GM12878 (cell line): ENCODE results near the gene GLG1. TPM values are rescaled to one million over a fixed set of nuclear protein-coding genes. Genes with fewer than 3 reads are reported as not detected.

Source experiments
- BCL11A ChIP-seq: IDR thresholded peaks from 2 replicates; pipeline ENCODE4 v1.6.1; 2011; ENCODE audit warnings: low read depth, low read length
- CEBPB ChIP-seq, 2 experiments: fragments of 150-350 bp in 1 of 2; IDR thresholded peaks; 2 replicates each; pipeline ENCODE4 v1.6.1; 2012 to 2014; ENCODE audit warnings: low read depth in 2 of 2, low read length in 2 of 2, borderline replicate concordance in 1 of 2, inconsistent platforms in 1 of 2
- CHD1 ChIP-seq: IDR thresholded peaks from 2 replicates; pipeline ENCODE4 v1.6.1; 2012; ENCODE audit warnings: low read depth, low read length, improper control_type of control experiment
- CHD2 ChIP-seq: IDR thresholded peaks from 2 replicates; pipeline ENCODE4 v1.6.1; 2011; ENCODE audit warnings: low read depth, low read length, improper control_type of control experiment, borderline replicate concordance
- GATAD2B ChIP-seq: fragments of 450-650 bp; conservative IDR thresholded peaks from 2 replicates; pipeline ENCODE4 v1.6.1; 2017; ENCODE audit warnings: low read depth, mild to moderate bottlenecking, moderate library complexity
- HDGF ChIP-seq: fragments of 450-650 bp; IDR thresholded peaks from 2 replicates; pipeline ENCODE4 v1.6.1; 2016; ENCODE audit warnings: antibody characterized with exemption
- PML ChIP-seq: IDR thresholded peaks from 2 replicates; pipeline ENCODE4 v1.6.1; 2012; ENCODE audit warnings: low read length, inconsistent platforms
- POLR2AphosphoS5 ChIP-seq: IDR thresholded peaks from 2 replicates; pipeline ENCODE4 v1.6.1; 2011; ENCODE audit warnings: mild to moderate bottlenecking, low read length, inconsistent platforms
- RELA ChIP-seq: fragments of 450-650 bp; IDR thresholded peaks from 2 replicates; pipeline ENCODE4 v1.8.0; 2014; ENCODE audit warnings: borderline replicate concordance; ENCODE audit not compliant: partially characterized antibody
- SMAD5 ChIP-seq: IDR thresholded peaks from 2 replicates; pipeline ENCODE4 v1.6.1; 2016; ENCODE audit warnings: antibody characterized with exemption, low read depth
- SMC3 ChIP-seq: IDR thresholded peaks from 2 replicates; pipeline ENCODE4 v1.6.1; 2011; ENCODE audit warnings: low read length, improper control_type of control experiment, borderline replicate concordance
- TBL1XR1 ChIP-seq: IDR thresholded peaks from 2 replicates; pipeline ENCODE4 v1.6.1; 2012; ENCODE audit warnings: low read depth, low read length, improper control_type of control experiment
- TCF3 ChIP-seq: IDR thresholded peaks from 2 replicates; pipeline ENCODE4 v1.6.1; 2012; ENCODE audit warnings: low read depth, mild to moderate bottlenecking, low read length, borderline replicate concordance; ENCODE audit not compliant: insufficient read depth
- YBX1 ChIP-seq: fragments of 450-650 bp; IDR thresholded peaks from 2 replicates; pipeline ENCODE4 v1.6.1; 2016; ENCODE audit warnings: antibody characterized with exemption
- ZNF622 ChIP-seq: fragments of 450-650 bp; IDR thresholded peaks from 2 replicates; pipeline ENCODE4 v1.6.1; 2017; ENCODE audit warnings: mild to moderate bottlenecking, inconsistent platforms
- polyA plus RNA-seq, 11 experiments: library from polyadenylated mRNA; depleted of rRNA in 4 of 11; unstranded in 6 of 11; stranded (reverse) in 5 of 11; fragments of >200 nt; fragmentation: Nextera tagmentation in 4 of 11; fragmentation: Illumina TruSeq in 1 of 11; extraction: Ambion mirVana in 4 of 11; extraction: Trizol in 1 of 11; gene quantifications; 1 replicate in 1 of 11; 2 replicates in 10 of 11; pipeline versions ENCODE4 v1.2.1 to v1.2.3, GENCODE V29; 2011 to 2016; ENCODE audit warnings: inconsistent platforms in 2 of 11, missing spikeins in 2 of 11, low read depth in 1 of 11
- total RNA-seq, 4 experiments: library from RNA; depleted of rRNA in 3 of 4; stranded (reverse); fragments of >200 nt in 3 of 4; fragmentation: Illumina TruSeq in 1 of 4; extraction: Trizol in 1 of 4; gene quantifications; 2 replicates each; pipeline versions ENCODE4 v1.2.1 to v1.2.3, GENCODE V29; 2013 to 2021
- TF ChIP-seq, protein P1 (sequence below): fragments of 450-650 bp; IDR thresholded peaks from 2 replicates; pipeline ENCODE4 v1.6.1; 2016; ENCODE audit warnings: mild to moderate bottlenecking
- TF ChIP-seq, protein P2 (sequence below): IDR thresholded peaks from 2 replicates; pipeline ENCODE4 v1.6.1; 2012; ENCODE audit warnings: low read depth, low read length, improper control_type of control experiment
- TF ChIP-seq, protein P3 (sequence below): IDR thresholded peaks from 2 replicates; pipeline ENCODE4 v1.6.1; 2011; ENCODE audit warnings: mild to moderate bottlenecking, low read depth, low read length, moderate library complexity; ENCODE audit not compliant: insufficient replicate concordance
- TF ChIP-seq, protein P4 (sequence below): fragments of 450-650 bp; IDR thresholded peaks from 2 replicates; pipeline ENCODE4 v1.6.1; 2017; ENCODE audit warnings: mild to moderate bottlenecking, low read depth, inconsistent platforms; ENCODE audit not compliant: poor library complexity, severe bottlenecking
- TF ChIP-seq, protein P5 (sequence below): IDR thresholded peaks from 2 replicates; pipeline ENCODE4 v1.6.1; 2012; ENCODE audit warnings: improper control_type of control experiment, low read depth, low read length; ENCODE audit not compliant: insufficient replicate concordance

The GLG1 gene
- total and polyA plus RNA-seq, 10 of the 15 experiments (the other 5 are each of a cell fraction or from before 2014, with no cell fraction given), result 7.6 to 49.4 (median 28.2) TPM

DNA sequence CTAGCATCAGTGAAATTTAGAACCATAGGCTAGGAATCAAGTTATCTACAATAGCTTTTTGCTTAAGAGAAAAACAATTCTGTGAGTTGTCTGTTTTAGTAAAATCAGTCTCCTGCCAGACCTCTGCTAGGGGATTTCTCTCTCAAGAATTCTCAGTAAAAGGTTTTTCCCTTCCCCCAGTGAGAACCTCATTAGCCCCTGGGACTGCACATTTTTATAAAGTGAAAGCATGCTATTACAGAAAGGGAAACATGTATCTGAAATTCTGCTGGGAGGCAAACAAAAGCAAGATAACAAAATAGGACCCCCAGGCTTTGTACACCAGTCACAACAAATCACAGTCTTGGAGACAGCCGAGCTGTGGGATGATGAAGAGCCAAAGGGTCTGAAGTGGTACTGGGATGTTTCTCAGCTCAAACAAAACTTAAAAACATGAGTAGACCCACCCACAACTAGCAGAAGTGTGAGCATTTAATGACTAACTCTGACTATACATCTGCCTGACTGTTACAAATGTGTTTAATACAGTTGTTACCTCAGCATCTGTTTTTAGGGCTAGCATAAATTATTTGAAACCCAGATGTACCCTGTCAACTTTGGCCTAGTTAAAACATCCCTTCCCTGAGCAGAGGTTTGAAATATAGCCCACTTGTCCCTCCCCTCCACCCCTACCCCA lies 20.0 kb upstream of the GLG1 start (continued):
- TF ChIP-seq, protein P1, sequence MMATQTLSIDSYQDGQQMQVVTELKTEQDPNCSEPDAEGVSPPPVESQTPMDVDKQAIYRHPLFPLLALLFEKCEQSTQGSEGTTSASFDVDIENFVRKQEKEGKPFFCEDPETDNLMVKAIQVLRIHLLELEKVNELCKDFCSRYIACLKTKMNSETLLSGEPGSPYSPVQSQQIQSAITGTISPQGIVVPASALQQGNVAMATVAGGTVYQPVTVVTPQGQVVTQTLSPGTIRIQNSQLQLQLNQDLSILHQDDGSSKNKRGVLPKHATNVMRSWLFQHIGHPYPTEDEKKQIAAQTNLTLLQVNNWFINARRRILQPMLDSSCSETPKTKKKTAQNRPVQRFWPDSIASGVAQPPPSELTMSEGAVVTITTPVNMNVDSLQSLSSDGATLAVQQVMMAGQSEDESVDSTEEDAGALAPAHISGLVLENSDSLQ, result no peak
- TF ChIP-seq YBX1, result no peak
- TF ChIP-seq CEBPB (IDR thresholded peaks at IDR 0.05; ENCODE audit: borderline replicate concordance in 1 of 2, low read depth in 2 of 2, low read length in 2 of 2), result no peak
- TF ChIP-seq RELA, result peak; percentile 12
- TF ChIP-seq, protein P2, sequence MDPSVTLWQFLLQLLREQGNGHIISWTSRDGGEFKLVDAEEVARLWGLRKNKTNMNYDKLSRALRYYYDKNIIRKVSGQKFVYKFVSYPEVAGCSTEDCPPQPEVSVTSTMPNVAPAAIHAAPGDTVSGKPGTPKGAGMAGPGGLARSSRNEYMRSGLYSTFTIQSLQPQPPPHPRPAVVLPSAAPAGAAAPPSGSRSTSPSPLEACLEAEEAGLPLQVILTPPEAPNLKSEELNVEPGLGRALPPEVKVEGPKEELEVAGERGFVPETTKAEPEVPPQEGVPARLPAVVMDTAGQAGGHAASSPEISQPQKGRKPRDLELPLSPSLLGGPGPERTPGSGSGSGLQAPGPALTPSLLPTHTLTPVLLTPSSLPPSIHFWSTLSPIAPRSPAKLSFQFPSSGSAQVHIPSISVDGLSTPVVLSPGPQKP, result no peak
- TF ChIP-seq, protein P3, sequence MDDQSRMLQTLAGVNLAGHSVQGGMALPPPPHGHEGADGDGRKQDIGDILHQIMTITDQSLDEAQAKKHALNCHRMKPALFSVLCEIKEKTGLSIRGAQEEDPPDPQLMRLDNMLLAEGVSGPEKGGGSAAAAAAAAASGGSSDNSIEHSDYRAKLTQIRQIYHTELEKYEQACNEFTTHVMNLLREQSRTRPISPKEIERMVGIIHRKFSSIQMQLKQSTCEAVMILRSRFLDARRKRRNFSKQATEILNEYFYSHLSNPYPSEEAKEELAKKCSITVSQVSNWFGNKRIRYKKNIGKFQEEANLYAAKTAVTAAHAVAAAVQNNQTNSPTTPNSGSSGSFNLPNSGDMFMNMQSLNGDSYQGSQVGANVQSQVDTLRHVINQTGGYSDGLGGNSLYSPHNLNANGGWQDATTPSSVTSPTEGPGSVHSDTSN, result no peak
- no peak for TF ChIP-seq TCF3
- TF ChIP-seq HDGF, result no peak
- TF ChIP-seq, protein P4, sequence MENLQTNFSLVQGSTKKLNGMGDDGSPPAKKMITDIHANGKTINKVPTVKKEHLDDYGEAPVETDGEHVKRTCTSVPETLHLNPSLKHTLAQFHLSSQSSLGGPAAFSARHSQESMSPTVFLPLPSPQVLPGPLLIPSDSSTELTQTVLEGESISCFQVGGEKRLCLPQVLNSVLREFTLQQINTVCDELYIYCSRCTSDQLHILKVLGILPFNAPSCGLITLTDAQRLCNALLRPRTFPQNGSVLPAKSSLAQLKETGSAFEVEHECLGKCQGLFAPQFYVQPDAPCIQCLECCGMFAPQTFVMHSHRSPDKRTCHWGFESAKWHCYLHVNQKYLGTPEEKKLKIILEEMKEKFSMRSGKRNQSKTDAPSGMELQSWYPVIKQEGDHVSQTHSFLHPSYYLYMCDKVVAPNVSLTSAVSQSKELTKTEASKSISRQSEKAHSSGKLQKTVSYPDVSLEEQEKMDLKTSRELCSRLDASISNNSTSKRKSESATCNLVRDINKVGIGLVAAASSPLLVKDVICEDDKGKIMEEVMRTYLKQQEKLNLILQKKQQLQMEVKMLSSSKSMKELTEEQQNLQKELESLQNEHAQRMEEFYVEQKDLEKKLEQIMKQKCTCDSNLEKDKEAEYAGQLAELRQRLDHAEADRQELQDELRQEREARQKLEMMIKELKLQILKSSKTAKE, result peak; percentile 82
- TF ChIP-seq SMC3, result no peak
- no peak for TF ChIP-seq ZNF622
- TF ChIP-seq, protein P5, sequence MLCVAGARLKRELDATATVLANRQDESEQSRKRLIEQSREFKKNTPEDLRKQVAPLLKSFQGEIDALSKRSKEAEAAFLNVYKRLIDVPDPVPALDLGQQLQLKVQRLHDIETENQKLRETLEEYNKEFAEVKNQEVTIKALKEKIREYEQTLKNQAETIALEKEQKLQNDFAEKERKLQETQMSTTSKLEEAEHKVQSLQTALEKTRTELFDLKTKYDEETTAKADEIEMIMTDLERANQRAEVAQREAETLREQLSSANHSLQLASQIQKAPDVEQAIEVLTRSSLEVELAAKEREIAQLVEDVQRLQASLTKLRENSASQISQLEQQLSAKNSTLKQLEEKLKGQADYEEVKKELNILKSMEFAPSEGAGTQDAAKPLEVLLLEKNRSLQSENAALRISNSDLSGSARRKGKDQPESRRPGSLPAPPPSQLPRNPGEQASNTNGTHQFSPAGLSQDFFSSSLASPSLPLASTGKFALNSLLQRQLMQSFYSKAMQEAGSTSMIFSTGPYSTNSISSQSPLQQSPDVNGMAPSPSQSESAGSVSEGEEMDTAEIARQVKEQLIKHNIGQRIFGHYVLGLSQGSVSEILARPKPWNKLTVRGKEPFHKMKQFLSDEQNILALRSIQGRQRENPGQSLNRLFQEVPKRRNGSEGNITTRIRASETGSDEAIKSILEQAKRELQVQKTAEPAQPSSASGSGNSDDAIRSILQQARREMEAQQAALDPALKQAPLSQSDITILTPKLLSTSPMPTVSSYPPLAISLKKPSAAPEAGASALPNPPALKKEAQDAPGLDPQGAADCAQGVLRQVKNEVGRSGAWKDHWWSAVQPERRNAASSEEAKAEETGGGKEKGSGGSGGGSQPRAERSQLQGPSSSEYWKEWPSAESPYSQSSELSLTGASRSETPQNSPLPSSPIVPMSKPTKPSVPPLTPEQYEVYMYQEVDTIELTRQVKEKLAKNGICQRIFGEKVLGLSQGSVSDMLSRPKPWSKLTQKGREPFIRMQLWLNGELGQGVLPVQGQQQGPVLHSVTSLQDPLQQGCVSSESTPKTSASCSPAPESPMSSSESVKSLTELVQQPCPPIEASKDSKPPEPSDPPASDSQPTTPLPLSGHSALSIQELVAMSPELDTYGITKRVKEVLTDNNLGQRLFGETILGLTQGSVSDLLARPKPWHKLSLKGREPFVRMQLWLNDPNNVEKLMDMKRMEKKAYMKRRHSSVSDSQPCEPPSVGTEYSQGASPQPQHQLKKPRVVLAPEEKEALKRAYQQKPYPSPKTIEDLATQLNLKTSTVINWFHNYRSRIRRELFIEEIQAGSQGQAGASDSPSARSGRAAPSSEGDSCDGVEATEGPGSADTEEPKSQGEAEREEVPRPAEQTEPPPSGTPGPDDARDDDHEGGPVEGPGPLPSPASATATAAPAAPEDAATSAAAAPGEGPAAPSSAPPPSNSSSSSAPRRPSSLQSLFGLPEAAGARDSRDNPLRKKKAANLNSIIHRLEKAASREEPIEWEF, result no peak
- TF ChIP-seq CHD2, result no peak
- TF ChIP-seq BCL11A, result peak; percentile 8; the same call in 1 of the 2 replicates
- no peak for TF ChIP-seq POLR2AphosphoS5
- TF ChIP-seq CHD1, result no peak
- TF ChIP-seq PML, result no peak
- TF ChIP-seq GATAD2B, result no peak
- no peak for TF ChIP-seq TBL1XR1
- no peak for TF ChIP-seq SMAD5
